HG02588 (cell line): Measurements from ENCODE around the gene C16orf96.
"Not testable (repeated sequence)": the region's sequence is repeated elsewhere in the genome, so short reads cannot be mapped to it uniquely, and the experiment has no call there.

Experiments used
- ATAC-seq: cut with Tn5 transposase; IDR thresholded peaks from one replicate; pipeline ENCODE4 v1.9.1; 2021; ENCODE audit warnings: mild to moderate bottlenecking, moderate library complexity; ENCODE audit not compliant: unreplicated experiment

The C16orf96 gene

DNA sequence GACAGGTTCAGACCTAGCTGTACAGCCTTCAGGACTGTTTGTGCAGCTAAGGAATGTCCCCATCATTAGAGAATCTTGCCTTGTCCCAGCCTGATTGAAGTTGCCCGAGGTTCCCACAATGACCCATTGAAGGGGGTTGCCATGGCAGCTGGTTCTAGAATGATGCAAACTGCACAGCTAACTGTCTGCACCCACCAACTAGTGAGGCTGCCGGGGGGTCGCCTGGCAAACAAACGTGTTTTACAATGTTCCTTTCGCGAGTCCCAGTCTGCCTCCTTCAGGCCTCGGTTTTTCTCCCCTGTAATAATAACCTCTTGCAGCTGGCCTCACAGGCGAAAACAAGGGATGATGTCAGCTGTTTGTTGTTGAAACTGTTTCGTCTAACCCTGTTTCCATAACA, 5.5 kb downstream of the C16orf96 start:
- ATAC-seq: no peak

DNA sequence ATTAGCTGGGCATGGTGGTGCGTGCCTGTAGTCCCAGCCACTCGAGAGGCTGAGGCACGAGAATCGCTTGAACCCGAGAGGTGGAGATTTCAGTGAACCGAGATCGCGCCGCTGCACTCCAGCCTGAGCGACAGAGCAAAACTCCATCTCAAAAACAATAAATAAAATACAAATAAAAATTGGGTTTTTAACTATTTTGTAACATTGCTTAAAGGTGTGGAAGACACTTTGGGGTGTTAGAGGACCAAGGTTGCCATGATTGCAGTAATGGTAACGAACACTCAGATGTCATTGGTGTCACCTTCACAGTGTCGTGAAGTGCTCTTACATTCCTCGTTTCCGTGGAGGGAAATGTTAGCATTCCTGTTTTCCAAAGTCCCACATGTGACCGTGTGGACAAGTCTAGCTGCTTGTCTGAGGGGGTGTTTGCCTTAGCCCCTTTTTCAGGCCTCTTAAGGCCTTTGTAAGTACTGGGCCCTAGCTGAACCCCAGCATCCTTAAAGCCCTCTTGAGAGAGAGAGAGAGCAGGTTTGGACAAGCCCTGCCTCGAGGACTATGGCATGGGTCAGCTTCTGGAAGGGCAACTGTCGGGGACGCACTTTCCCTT, 8.6 kb downstream of the C16orf96 start:
- no peak for ATAC-seq

DNA sequence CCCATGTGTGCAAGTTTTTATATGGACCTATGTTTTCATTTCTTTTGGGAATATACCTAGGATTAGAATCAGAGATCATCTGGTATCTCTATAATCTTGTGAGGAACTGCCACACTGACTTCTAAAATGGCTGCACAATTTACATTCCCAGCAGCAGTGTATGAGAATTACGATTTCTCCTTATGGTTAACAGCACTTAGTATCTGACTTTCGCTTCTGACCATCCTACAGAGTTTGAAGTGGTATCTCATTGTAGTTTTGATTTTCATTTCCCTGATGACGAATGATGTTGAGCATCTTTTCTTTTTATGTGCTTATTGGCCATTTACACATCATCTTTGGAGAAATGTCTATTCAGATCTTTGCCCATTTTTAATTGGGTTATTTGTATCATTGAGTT, 10.0 kb downstream of the C16orf96 start:
- no peak for ATAC-seq

DNA sequence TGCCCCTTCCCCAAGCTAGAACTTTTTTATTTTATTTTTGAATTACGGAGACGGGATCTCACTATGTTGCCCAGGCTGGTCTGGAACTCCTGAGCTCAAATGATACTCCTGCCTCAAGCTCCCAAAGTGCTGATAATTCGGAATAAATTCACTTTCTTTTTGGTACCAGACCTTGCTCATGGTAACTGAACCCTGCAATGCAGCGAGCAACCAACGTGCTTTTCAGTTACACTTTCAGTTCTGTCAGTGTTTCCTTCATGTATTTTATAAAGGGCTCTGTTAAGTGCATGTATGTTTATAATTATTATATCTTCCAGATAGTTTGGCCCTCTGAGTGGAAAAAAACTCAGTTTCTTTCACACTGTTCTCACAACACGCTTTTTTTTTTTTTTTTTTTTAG, 13.9 kb downstream of the C16orf96 start:
- no peak for ATAC-seq

DNA sequence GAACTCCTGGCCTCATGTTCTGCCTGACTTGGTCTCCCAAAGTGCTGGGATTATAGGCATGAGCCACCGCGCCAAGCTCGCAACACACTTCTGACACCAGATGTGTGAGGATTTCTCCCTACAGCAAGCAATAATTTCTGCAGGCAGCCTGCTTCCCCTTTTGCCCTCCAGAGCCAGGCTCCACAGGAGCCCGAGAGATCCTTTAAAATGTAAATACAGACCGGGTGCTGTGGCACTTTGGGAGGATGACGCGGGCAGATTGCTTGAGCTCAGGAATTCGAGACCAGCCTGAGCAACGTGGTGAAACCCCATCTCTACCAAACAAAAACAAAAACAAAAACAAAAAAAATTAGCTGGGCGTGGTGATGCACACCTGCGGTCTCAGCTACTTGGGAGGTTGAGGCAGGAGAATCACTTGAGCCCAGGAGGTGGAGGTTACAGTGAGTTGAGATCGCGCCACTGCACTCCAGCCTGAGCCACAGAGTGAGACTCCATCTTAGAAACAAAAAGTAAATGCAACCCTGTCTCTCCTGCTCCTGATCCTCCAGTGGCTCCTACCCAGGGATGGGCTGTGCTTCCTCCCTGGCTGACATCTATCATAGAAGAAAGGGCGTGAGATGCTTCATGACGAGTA, 14.7 kb downstream of the C16orf96 start:
- ATAC-seq: no peak

DNA sequence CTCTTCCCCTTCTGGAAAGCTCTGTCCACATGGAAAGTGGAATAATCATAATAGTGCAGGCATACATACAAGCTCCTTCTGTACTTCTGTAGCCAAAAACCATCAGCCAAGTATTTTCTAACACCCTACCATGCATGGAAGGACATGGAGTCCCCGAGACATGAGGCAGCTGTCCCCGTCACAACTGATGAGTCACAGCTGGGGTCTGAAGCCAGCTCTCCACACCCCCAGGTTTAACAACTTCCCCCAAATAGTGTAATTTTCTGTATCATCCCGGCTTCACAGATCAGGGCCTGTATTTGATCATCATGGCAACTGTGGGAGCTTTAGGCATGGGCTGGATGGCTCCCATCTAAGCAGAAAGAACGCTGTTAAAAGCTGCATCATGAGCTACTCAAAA, 16.6 kb downstream of the C16orf96 start:
- ATAC-seq: no peak

DNA sequence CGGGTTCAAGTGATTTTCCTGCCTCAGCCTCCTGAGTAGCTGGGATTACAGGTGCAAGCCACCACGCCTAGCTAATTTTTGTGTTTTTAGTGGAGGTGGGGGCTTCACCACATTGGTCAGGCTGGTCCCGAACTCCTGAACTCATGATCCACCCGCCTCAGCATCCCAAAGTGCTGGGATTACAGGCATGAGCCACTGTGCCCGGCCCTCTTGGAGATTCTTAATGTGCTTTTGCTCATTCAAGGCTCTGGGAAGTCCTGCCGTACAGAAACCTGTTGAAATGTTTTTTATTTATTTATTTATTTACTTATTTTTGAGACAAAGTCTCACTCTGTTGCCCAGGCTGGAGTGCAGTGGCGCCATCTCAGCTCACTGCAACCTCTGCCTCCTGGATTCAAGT, 17.8 kb downstream of the C16orf96 start:
- ATAC-seq: not testable (repeated sequence)

DNA sequence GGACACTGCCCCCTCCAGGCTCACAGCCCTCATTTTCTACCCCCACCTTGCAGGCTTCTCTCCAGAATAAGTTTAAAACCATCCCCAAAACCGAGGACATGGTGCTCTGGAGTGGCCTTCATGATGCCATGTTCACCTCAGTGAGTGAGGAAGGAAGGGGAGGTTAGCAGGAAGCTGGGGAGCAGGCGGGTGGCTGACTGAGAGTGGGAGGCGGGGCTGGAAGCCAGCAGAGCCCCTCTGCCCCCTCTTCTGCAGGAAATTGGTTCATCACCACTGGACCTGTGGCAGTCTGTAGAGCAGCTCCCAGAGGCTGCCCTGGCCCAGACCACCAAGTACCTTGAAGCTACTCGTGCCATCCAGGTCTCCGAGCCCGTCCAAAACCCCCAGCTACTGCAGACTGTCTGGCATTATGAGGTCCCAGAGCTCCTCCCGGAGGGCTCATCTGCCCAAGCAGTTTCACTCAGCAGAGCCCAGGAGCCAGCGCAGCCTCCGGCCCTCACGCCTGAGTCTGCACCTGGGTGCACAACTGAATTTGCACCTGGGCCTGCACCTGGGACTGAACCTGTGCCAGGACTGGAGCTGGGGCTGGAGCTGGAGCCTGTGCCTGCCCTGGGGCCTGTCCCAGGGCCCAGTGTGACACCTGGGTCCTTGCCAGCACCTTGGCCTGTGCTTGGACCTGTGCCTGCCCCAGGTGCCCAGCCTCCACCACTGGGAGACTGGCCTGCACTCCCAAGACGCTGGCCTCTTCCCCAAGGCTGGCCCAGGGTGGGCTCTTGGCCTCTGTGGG, 19.0 kb downstream of the C16orf96 start:
- no peak for ATAC-seq

DNA sequence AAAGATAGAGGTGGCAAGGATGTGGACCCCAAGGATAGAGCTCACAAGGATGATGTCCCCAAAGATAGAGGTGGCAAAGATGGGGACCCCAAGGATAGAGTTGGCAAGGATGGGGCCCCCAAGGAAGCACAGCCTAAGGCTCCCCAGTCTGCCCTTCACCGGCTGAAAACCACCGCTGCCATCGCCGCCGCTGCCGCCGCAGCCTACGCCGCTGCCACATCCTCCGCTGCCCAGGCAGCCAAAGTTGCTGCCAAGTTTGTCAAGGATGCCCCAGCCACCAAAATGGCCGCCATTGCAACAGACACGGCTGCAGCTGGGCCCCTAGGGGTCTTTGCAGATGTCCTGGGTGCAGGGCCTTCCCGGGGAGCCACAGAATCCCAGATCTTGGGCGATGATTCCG, 19.9 kb downstream of the C16orf96 start:
- no peak for ATAC-seq

DNA sequence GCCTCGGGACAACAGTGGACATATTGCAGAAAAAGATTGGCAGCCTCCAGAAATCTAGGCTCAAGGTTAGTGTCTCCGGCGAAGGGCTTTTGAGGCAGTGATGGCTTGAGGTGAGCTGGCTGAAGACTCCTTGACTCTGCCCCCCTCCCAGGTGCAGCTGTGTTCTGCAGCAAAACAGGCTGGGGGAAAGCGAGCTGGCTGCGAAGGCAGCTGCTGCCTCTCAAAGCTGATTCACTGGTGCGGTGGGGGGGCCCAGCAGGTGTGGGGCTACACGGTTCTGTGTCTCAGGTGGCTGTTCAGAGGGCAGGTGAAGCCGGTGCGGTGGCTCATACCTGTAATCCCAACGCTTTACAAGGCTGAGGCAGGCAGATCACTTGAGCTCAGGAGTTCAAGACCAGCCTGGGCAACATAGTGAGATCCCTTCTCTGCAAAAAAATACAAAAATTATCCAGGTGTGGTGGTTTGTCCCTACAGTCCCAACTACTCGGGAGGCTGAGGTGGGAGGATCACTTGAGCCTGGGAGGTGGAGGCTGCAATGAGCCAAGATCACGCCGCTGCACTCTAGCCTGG, 22.9 kb downstream of the C16orf96 start:
- ATAC-seq: no peak

DNA sequence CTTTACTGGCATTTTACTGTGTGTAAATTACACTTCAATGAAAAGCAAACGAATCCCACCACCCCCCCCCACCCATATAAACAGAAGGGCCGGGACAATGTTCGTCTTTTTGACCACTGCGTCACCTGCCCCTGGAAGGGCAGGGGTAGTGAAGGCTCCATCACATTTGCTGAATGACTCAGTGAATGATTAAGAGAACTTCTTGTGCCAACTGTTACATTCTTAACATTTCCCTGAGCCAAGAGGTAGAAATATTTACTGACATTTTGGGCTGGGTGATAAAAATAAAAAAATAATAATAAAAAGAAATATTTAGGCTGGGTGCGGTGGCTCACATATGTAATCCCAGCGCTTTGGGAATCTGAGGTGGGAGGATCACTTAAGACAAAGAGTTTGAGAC, 24.1 kb downstream of the C16orf96 start:
- ATAC-seq: no peak

DNA sequence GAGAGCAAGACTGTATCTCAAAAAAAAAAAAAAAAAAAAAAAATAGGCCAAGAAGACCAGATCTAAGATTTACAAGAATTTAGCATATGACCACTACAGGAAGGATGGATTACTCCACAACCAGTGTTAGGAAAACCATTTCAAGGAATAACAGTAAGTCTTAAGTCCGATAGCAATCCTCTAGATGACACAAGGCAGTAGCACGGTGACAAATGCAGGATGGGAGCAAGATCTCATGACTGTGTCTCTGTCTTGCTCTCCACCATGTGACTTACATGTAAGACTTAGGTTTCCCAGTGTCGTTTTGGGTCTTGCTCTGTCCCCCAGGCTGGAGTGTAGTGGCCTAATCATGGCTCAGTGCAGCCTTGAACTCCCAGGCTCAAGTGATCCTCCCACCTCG, 27.8 kb downstream of the C16orf96 start:
- no peak for ATAC-seq

DNA sequence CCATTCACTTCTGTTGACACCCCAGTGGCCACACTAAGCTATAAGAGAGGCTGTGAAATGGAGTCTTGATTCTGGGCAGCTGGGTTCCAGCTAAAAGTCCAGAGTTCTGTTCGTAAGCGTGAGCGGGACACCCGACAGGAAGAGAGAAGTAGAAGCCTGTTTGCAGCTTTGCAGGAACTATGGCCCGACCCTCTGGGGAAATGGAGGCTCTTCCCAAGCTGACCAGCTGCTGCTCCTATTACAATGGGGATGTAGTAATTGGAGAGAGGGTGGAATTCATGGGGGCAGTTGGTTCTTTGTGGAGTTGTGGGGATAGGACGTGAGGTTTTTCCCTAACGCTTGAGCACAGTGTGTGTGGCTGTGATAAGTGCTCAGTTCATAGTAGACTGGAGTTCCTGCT, 30.2 kb downstream of the C16orf96 start:
- ATAC-seq: no peak

DNA sequence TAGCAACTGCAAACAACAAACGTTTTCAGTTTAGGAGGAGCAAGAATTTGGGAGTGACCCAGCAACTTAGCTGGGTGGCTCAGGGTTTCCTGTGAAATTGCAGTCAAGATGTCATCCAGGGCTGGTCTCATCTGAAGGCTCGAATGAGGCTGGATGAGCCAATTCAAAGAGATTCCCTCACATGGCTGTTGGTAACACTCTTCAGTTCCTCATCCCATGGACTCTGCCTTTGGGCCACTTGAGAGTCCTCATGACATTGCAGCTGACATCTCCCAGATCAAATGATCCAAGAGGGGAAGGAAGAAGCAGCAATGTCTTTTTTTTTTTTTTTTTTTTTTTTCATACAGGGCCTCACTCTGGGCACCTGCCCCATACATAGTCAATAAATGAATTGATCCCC, 32.2 kb downstream of the C16orf96 start:
- ATAC-seq: no peak

DNA sequence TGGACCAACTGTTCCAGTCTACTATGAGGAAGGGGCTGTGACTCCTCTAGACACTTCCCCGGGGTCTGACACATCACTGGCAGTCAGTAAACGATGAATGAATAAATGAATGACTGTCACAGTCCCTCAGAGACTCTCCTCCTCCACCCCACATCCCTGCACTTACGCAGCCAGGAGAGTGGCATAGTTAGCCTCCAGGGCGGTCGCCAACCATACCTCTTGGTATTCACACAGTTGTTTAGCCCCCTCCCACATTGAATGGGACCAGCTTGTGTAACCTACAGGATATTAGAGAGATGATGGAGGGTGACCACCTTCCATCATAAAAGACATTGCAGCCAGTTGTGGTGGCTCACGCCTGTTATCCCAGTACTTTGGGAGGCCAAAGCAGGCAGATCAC, 32.8 kb downstream of the C16orf96 start:
- ATAC-seq: no peak

DNA sequence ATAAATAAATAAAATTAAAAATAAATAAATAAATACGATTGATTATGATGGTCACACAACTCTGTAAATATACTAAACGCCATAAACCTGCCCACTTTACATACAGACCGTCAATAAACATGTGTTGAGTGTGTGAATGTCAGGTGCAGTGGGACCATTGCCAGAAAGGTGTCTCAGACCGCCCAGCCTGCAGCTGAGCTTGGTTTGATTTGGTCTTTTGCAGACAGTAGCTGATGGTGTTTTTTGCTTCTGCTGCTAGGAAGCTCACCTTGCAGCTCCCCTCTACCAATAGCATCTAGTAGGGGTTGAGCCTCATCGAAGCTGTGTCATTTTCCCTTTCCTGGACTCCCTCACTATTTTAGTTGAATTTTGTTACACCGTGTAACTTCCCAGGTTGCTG, 35.1 kb downstream of the C16orf96 start:
- ATAC-seq: no peak

DNA sequence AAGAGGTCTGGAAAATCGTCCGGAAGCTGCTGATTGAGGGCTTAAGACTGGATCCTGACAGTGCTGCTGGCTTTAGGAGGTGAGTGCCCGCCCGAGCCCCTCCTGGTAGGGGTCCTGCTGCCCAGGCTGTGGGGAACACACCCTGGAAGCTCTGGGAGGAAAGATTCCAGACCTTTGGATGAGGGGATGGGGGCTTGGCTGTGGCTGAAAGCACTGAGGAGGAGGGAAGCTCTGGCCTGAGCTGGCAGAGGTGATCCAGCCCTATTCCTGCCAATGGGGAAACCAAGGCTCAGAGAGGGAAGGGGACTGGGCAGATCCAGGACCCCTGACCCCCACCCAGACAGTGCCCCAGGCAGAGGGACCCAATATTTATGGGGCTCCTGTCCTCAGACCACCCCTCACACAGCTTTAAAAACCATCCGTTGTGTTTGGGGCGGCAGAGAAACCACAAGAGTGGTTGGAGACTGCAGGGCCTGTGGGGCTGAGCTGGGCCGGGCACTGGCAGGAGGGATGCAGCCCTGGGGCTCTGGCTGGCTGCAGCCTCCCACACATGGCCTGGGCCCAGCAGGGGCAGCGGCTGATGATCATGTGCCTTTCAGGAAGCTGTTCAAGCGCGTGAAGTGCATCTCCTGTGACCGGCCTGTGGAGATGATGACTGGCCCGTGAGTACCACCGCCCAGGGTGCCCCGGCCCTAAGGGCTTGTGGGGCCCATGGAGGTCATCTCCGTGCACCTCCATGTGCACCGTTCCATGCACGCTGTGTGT, 35.7 kb downstream of the C16orf96 start:
- ATAC-seq: no peak

DNA sequence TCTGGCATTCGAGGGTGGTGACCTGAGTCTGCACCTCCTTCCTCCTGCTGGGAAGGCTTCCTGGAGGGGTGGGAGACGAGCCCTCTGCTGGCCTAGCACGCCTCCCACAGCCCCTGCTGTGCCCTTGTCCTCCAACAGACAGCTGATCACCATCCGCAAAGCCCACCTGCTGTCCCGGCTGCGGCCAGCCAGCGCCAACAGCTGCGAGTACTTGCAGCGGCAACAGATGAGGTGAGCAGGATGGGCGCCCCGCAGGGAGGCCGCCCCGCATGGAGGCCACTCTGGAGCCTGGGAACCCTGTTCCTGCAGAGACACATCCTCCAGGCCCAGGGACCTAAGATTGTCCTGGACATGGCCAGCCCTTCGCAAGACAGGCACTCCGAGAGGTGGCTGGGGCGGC, 36.9 kb downstream of the C16orf96 start:
- ATAC-seq: no peak

DNA sequence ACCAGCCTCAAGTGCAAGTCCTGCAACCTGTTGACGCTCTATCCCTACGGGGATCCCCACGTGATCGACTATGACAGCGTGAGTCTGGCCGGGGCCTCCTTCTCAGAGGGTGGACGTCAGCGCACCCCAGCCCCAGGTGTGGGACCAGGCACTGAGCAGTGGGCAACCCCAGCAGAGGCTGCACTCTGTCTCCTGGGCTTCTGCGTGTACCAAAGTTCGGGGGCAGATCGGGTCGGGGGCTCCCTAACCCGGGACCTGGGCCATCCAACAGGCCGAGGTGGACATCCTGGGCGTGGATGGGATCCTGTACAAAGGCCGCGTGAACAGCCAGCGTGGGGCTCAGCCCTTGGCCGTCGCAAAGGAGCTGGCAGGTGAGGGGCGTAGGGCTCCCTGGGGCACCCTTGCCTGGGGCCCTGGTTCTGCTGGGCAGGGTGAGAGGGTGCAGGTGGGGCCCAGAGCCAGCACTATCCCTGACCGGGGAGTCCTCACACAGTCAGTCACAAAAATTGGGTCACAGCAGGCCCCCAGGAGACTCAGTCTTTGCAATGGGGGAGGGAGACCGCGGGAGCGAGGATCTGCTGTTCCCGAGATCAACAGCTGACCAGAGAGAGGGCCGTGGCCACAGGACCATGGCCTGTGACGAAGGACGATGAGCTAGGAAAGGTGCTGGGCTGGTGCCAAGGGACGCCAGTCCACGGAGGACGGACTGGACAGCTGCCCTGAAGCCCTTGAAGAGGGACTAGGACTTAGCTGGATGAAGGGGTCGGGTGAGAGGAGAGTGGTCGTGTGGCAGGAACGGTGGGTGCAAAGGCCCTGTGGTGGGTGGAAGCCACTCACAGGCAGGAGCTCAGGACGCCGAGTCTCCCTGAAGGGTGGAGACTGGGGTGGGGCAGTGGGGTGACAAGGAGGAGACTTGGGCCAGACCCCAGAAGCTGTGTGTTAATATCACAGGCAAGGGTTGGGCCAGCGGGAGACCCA, 38.6 kb downstream of the C16orf96 start:
- ATAC-seq: no peak

DNA sequence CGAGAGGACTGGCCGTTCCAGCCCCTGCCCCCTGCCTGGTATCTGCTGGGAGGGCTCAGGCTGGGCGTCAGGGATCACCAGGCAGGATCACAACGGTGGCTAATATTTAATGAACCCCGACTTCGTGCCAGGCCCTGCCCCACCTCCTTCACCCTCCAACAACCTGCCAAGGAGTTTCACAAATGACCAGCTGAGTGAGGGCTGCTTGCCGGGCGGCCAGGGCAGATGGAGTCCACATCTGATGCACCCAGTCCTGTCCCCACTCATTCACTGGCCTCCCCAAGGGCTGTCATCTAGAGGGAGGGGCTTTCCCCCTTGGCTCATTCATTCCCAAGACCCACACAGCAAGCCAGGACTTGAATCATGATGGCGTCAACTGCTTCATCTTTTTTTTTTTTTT, 41.0 kb downstream of the C16orf96 start:
- ATAC-seq: no peak
